Measurements from ENCODE around the gene BIRC6. TPM values are rescaled to one million over a fixed set of nuclear protein-coding genes. Genes with fewer than 3 reads are reported as not detected.
A peak's percentile ranks its signal among the peaks of the same experiment; 100 is the strongest.

Gene BIRC6
- total RNA-seq, 1 donor from 2014 or later = 217 TPM

GRCh38 chr2:32372519-32373182, 15.8 kb downstream of the BIRC6 start:
- no peak for DNase-seq

DNA sequence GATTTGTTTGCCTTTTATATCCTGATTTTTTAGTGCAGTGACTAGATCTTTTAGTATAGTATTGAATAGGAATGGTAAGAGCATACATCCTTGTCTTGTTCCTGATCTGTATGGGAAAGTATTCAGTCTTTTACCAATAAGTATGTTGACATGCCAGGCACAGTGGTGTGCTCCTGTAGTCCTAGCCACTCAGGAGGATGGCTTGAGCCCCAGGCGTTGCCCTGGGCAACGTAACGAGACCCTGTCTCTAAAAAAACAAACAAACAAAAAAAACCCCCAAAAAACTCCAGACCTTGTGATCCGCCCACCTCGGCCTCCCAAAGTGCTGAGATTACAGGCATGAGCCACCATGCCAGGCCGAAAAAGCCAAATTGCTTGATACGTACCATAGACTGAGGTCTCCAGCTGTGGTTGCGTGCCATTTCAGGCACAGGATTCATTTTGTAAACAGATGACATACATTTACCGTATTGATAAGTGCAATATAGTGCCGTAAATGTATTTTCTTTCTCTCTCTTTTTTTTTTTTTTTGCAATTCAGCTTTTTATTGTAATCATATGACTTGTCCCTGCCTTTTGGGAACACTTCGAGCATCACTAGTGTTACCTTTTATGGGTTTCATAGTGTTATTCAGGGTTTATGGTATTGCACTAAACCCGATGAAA, 18.5 kb downstream of the BIRC6 start:
- DNase-seq = no peak

DNA sequence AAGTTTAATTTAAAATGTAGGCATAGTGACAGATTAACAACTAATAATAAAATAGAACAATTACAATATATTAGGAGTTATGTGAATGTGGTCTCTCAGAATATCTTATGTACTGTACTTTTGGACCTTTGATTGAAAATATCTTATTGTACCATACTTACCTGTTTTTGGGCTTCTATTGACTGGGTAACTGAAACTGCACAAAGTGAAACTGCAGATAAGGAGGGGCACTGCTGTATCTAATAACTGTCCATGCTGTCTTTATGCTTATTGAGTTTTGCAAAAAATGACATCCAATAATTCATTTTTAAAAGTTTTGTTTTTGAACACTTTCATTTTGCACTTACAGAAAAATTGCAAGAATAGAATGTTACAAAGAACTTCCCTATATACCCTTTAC, 19.9 kb downstream of the BIRC6 start:
- DNase-seq = no peak

DNA sequence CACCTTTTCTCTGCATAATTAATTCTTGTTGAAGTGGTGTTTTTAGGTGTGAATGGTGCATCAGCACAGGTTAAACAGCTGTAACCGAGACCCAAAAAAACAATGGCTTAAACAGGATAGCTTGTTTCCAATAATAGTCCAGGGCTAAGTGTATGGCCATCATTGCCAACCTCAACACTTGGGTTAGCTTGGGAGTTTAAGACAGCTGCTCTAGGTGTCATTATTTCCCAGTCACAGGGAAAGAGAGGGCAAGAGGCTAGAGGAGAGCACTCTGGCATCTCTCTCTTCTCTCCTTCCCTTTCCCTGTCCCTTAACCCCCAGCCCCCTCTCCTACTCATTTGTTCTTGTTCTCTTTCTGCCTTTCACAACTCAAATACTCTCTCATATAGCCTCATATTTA, 21.1 kb downstream of the BIRC6 start:
- DNase-seq = no peak

DNA sequence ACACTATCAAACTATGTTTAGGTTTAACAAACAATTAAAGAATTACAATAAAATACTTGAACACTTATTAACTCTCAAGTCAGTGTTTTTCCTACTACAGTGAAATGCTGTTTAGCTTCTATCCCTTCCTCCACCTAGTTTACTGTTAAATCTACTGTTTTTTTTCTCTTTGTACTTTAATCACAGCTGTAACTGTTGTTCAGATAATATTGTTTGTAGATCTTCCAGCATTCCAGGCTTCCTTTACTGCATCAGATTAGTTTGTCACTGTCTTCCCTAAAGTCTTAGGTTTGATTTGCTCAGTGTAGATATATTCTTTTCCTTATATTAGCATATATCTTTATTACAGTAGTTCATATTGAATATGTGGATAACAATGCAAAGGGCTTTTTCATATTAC, 22.5 kb downstream of the BIRC6 start:
- no peak for DNase-seq

DNA sequence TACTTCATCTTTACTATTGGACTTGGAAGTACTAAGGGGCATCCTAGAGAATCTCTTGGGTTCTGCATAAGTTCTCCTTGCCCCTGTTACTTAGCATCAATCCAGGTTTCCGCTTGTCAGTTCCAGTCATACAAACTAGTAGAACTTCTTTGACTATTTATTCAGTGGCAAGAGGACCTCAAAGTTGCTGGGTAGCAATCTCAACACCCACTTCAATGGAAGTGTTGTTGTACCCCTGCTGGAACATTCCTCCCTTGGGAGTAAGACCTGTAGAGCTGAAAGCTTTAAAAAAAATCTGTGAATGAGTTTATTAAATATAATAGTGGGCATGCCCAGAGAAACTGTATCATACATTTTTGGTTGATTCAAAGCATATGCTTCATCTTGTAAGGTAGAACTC, 27.0 kb downstream of the BIRC6 start:
- no peak for DNase-seq

- DNase-seq = no peak
Measured at GRCh38 chr2:32384529-32384928, 27.7 kb downstream of the BIRC6 start.

GRCh38 chr2:32386739-32387138, 29.9 kb downstream of the BIRC6 start:
- DNase-seq = no peak

GRCh38 chr2:32399221-32399620, 42.4 kb downstream of the BIRC6 start:
- no peak for DNase-seq

DNA sequence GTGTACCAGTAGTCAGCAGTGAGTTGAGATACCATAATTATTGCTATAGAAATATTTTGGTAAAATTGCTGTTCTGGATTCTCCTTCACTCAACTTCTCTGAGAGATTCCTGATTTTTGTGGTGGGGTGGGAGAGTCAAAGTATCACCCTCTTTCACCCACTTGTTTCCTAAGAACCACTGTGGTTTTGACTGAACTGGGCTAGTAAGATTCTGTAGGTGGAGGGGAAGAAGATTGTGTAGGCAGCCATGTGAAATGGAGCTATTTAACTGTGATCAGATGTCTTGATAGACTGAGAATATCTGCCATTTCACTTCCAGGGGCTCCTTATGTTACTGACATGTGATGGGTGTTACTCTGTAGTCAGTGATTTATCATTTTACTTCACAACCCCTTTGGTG, 45.3 kb downstream of the BIRC6 start:
- no peak for DNase-seq

DNA sequence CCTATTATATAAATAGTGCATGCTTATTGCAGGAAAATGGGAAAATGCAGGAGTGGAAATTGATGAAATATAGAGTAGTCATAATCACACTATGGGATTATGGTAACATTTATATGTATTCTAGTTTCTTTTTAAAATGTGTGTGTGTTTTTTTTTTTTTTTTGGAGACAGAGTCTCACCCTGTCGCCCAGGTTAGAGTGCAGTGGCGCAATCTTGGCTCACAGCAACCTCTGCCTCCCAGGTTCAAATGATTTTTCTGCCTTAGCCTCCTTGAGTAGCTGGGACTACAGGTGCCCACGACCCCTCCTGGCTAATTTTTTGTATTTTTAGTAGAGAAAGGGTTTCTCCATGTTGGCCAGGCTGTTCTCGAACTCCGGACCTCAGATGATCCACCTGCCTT, 47.0 kb downstream of the BIRC6 start:
- no peak for DNase-seq

DNA sequence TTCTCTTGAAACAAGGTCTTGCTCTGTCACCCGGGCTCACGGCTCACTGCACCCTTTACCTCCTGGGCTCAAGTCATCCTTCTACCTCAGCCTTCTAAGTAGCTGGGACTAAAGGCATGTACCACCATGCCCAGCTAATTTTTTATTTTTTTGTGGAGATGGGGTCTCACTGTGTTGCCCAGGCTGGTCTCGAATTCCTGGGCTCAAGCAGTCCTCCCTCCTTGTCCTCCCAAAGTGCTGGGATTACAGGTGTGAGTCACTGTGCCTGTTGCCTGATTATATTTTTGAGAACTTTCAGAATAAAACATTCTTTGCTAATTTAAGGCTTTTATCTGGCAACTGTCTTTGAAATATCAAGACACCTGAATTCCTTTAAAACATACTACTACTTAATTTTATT, 47.9 kb downstream of the BIRC6 start:
- no peak for DNase-seq

- no peak for DNase-seq
Measured at GRCh38 chr2:32416519-32416918, 59.7 kb downstream of the BIRC6 start.

DNA sequence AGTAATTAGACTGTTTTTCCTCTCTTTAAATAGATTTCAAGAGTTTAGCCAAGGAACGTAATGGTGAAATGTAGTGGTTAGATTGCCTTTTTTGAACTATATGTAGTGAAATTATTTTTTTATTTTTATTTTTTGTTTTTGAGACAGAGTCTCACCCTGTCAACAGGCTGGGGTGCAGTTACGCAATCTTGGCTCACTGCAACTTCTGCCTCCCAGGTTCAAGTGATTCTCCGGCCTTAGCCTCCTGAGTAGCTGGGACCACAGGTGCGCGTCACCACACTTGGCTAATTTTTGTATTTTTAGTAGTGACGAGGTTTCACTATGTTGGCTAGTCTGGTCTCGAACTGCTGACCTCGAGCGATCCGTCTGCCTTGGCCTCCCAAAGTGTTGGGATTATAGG, 60.8 kb downstream of the BIRC6 start:
- DNase-seq = no peak

- DNase-seq = peak; percentile 68
Measured at GRCh38 chr2:32418778-32419177, 62.0 kb downstream of the BIRC6 start.

- DNase-seq = no peak
Measured at GRCh38 chr2:32422133-32422532, 65.3 kb downstream of the BIRC6 start.

DNA sequence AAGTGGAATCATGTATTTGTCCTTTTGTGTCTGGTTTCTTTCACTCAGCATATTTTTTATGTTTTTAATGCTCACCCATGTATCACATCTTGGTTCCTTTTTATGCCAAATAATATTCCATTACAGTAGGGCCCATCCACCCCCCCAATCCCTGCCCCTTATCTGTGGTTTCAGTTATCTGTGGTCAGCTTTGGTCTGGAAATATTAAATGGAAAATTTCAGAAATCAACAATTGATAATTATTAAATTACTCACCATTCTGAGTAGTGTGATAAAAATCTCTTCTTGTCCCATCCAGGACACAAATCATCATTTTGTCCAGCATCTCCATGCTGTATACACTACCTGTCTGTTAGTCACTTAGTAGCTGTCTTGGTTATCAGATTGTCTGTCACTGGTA, 66.7 kb downstream of the BIRC6 start:
- no peak for DNase-seq

DNA sequence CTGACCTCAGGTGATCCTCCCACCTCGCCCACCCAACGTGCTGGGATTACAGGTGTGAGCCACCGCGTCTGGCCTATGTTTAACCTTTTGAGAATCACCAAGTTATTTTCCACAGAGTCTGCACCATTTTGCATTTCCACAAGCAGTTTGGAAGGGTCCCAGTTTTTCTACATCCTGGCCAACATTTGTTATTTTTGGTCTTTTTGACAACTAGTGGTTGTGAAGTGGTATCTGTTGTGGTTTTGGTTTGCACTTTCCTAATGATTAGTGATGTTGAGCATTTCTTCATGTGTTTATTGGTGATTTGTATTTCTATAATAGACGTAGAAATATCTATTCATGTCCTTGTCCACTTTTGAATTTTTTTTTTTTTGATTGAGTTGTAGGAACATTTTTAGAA, 67.9 kb downstream of the BIRC6 start:
- no peak for DNase-seq

- DNase-seq = no peak
Measured at GRCh38 chr2:32425719-32426141, 68.9 kb downstream of the BIRC6 start.

GRCh38 chr2:32427672-32428610, 71.1 kb downstream of the BIRC6 start:
- peak; percentile 26 for DNase-seq

- DNase-seq = no peak
Measured at GRCh38 chr2:32430804-32431203, 74.0 kb downstream of the BIRC6 start.

DNA sequence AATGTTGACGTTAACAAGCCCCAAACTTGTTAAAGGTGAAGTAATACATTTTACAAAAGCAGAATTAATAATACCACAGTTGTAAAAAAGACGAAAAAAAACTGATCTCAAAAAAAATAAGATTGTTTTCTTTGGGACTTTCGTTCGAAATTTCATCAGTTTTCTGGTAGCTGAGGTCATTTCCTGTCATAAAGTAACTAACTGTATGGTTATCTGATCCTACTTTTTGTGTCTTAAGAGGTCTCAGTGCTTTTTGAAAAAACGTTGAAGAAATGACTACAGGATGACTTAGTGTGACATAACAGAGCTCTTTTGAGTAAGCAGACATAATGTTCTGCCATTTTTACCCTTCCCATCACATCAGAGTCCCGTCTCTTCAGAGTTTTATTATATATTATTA, 79.3 kb downstream of the BIRC6 start:
- DNase-seq = peak; percentile 31

DNA sequence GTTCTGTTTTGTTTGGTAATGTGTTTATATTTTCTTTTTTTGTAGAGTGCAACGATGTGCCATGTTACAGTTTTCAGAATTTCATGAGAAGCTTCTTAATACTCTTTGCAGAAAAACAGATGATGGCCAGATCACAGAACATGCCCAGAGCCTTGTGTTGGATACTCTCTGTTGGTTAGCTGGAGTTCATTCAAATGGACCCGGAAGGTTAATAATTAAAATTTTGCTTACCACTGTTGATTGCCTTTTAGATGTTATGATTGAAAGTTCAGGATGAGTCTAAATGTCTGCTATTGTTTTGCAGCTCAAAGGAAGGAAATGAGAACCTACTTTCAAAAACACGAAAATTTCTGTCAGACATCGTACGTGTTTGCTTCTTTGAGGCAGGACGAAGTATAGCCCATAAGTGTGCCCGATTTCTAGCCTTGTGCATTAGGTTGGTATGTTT, 85.2 kb downstream of the BIRC6 start:
- DNase-seq = peak; percentile 32

GRCh38 chr2:32446369-32446768, 89.5 kb downstream of the BIRC6 start:
- no peak for DNase-seq
